H9 (cell line): ENCODE results near the gene SLC2A4RG. TPM values are rescaled to one million over a fixed set of nuclear protein-coding genes. Genes with fewer than 3 reads are reported as not detected.

Experiments used
- DNase-seq: peaks from one replicate; pipeline ENCODE4 v3.0.0-alpha.2; 2017
- H2AFZ ChIP-seq: one replicate; pipeline ENCODE4 v1.6.1; 2013; ENCODE audit warnings: mild to moderate bottlenecking, low read length, control low read depth, moderate library complexity
- H2AK5ac ChIP-seq: 2 replicates; pipeline ENCODE4 v1.6.1; 2013; ENCODE audit warnings: low read length, control low read depth, mixed read lengths; ENCODE audit not compliant: insufficient read length
- H2BK120ac ChIP-seq: one replicate; pipeline ENCODE4 v1.6.1; 2013; ENCODE audit warnings: low read depth, mild to moderate bottlenecking, low read length, control low read depth, inconsistent platforms; ENCODE audit not compliant: poor library complexity, severe bottlenecking
- H2BK12ac ChIP-seq: 2 replicates; pipeline ENCODE4 v1.6.1; 2013; ENCODE audit warnings: low read length, control low read depth, mixed read lengths, low read depth; ENCODE audit not compliant: insufficient read length
- H2BK15ac ChIP-seq: 2 replicates; pipeline ENCODE4 v1.6.1; 2013; ENCODE audit warnings: low read depth, low read length, control low read depth
- H2BK20ac ChIP-seq: one replicate; pipeline ENCODE4 v1.6.1; 2013; ENCODE audit warnings: low read depth, mild to moderate bottlenecking, low read length, control low read depth, inconsistent platforms; ENCODE audit not compliant: poor library complexity, severe bottlenecking
- H2BK5ac ChIP-seq: 2 replicates; pipeline ENCODE4 v1.6.1; 2013; ENCODE audit warnings: low read length, control low read depth, mixed read lengths; ENCODE audit not compliant: insufficient read length
- H3K14ac ChIP-seq: 2 replicates; pipeline ENCODE4 v1.6.1; 2013; ENCODE audit warnings: low read length, control low read depth; ENCODE audit not compliant: insufficient read depth
- H3K18ac ChIP-seq: 2 replicates; pipeline ENCODE4 v1.6.1; 2013; ENCODE audit warnings: low read depth, mild to moderate bottlenecking, mixed read lengths, low read length, control low read depth; ENCODE audit not compliant: insufficient read length
- H3K23ac ChIP-seq: 2 replicates; pipeline ENCODE4 v1.6.1; 2013; ENCODE audit warnings: low read length, control low read depth, mixed read lengths, low read depth; ENCODE audit not compliant: insufficient read length
- H3K23me2 ChIP-seq: 2 replicates; pipeline ENCODE4 v1.6.1; 2013; ENCODE audit warnings: low read depth, mild to moderate bottlenecking, mixed read lengths, low read length, control low read depth; ENCODE audit not compliant: insufficient read length, poor library complexity, severe bottlenecking
- H3K27ac ChIP-seq: 2 replicates; pipeline ENCODE4 v1.5.1; 2013; ENCODE audit warnings: low read length, control low read depth, mixed read lengths, low read depth; ENCODE audit not compliant: insufficient read length
- H3K27me3 ChIP-seq: 2 replicates; pipeline ENCODE4 v1.6.1; 2013; ENCODE audit warnings: low read length, control low read depth, inconsistent platforms; ENCODE audit not compliant: insufficient read depth
- H3K4ac ChIP-seq: 2 replicates; pipeline ENCODE4 v1.6.1; 2013; ENCODE audit warnings: low read depth, mild to moderate bottlenecking, control low read depth, inconsistent platforms, low read length, moderate library complexity
- H3K4me1 ChIP-seq: 2 replicates; pipeline ENCODE4 v1.6.1; 2013; ENCODE audit warnings: low read length, control low read depth, inconsistent platforms; ENCODE audit not compliant: insufficient read depth
- H3K4me2 ChIP-seq: 2 replicates; pipeline ENCODE4 v1.6.1; 2013; ENCODE audit warnings: low read length, control low read depth, mixed read lengths; ENCODE audit not compliant: insufficient read length, insufficient read depth
- H3K56ac ChIP-seq: 2 replicates; pipeline ENCODE4 v1.6.1; 2013; ENCODE audit warnings: low read depth, mild to moderate bottlenecking, mixed read lengths, low read length, control low read depth; ENCODE audit not compliant: insufficient read length
- H3K79me1 ChIP-seq: 2 replicates; pipeline ENCODE4 v1.6.1; 2013; ENCODE audit warnings: low read depth, mild to moderate bottlenecking, moderate library complexity, low read length, control low read depth, inconsistent platforms; ENCODE audit not compliant: insufficient read depth, poor library complexity, severe bottlenecking
- H3K79me2 ChIP-seq: 2 replicates; pipeline ENCODE4 v1.6.1; 2013; ENCODE audit warnings: low read length, control low read depth, inconsistent platforms; ENCODE audit not compliant: insufficient read depth
- H3K9ac ChIP-seq: 2 replicates; pipeline ENCODE4 v1.6.1; 2013; ENCODE audit warnings: low read length, control low read depth, mixed read lengths; ENCODE audit not compliant: insufficient read length; ENCODE audit errors: extremely low read depth
- H3K9me3 ChIP-seq: one replicate; pipeline ENCODE4 v1.6.1; 2013; ENCODE audit warnings: low read depth, low read length, inconsistent platforms; ENCODE audit not compliant: control insufficient read depth
- H3T11ph ChIP-seq: one replicate; pipeline ENCODE4 v1.6.1; 2013; ENCODE audit warnings: mild to moderate bottlenecking, low read length, control low read depth, inconsistent platforms
- H4K20me1 ChIP-seq: one replicate; pipeline ENCODE4 v1.6.1; 2013; ENCODE audit not compliant: control insufficient read depth, insufficient read length, insufficient read depth
- H4K5ac ChIP-seq: 2 replicates; pipeline ENCODE4 v1.6.1; 2013; ENCODE audit warnings: low read depth, mild to moderate bottlenecking, mixed read lengths, low read length, control low read depth; ENCODE audit not compliant: insufficient read length
- H4K8ac ChIP-seq: replicated peaks from 2 replicates; pipeline ENCODE4 v1.6.1; 2013; ENCODE audit warnings: low read length, control low read depth, mixed read lengths, low read depth; ENCODE audit not compliant: insufficient read length
- H4K91ac ChIP-seq: 2 replicates; pipeline ENCODE4 v1.6.1; 2013; ENCODE audit warnings: low read depth, mild to moderate bottlenecking, moderate library complexity, mixed read lengths, low read length, control low read depth; ENCODE audit not compliant: insufficient read length
- H3K27ac Mint-ChIP-seq, 3 experiments: 2 replicates in 2 of 3; 3 replicates in 1 of 3; pipeline ENCODE4 v1.8.0; 2020 to 2021; ENCODE audit warnings: mixed read lengths in 3 of 3, mild to moderate bottlenecking in 1 of 3, moderate library complexity in 1 of 3
- H3K27me3 Mint-ChIP-seq: 2 replicates; pipeline ENCODE4 v1.8.0; 2021; ENCODE audit warnings: low read depth, mild to moderate bottlenecking, moderate library complexity, mixed read lengths
- H3K36me3 Mint-ChIP-seq, 3 experiments: 2 replicates in 2 of 3; 3 replicates in 1 of 3; pipeline ENCODE4 v1.8.0; 2020 to 2021; ENCODE audit warnings: low read depth in 3 of 3, mixed read lengths in 3 of 3; ENCODE audit not compliant: insufficient read depth in 1 of 3
- H3K4me1 Mint-ChIP-seq, 2 experiments: 2 replicates each; pipeline ENCODE4 v1.8.0; 2020; ENCODE audit warnings: mixed read lengths in 2 of 2
- H3K4me3 Mint-ChIP-seq, 2 experiments: 2 replicates in 1 of 2; 3 replicates in 1 of 2; pipeline ENCODE4 v1.8.0; 2020 to 2021; ENCODE audit warnings: mild to moderate bottlenecking in 2 of 2, mixed read lengths in 2 of 2, moderate library complexity in 1 of 2
- H3K9me3 Mint-ChIP-seq, 2 experiments: 2 replicates in 1 of 2; 3 replicates in 1 of 2; pipeline ENCODE4 v1.8.0; 2020; ENCODE audit warnings: mild to moderate bottlenecking in 2 of 2, mixed read lengths in 2 of 2, moderate library complexity in 1 of 2
- CTCF ChIP-seq: fragments of 200-600 bp; sonication (generic); conservative IDR thresholded peaks from 3 replicates; pipeline ENCODE4 v1.8.0; 2021; ENCODE audit warnings: antibody characterized with exemption, mild to moderate bottlenecking
- WGBS: extraction: QIAGEN DNeasy Blood & Tissue Kit; methylation state at CpG from one replicate; pipeline ENCODE4 v1.1.7; 2013; ENCODE audit warnings: missing lambda C conversion rate, low lambda C conversion rate, mixed read lengths; ENCODE audit not compliant: insufficient read length; ENCODE audit errors: extremely low coverage; 5-methylcytosine and 5-hydroxymethylcytosine counted together
- total RNA-seq: library from RNA; stranded (reverse); gene quantifications from 2 replicates; pipeline ENCODE4 v1.2.1, GENCODE V29; 2021

SLC2A4RG gene
- total RNA-seq, 1 experiment from 2014 or later: 43.9 TPM

GRCh38 chr20:63778857-63779256 lies 39.3 kb downstream of the SLC2A4RG start:
- H3K23me2 ChIP-seq: peaks cover 7% of the 10 kb centered on the region
- H3T11ph ChIP-seq: no peak overlapping the region
- Mint-ChIP-seq H3K4me1 (peaks cover 23 to 24% of the 10 kb centered on the region in 2 experiments), H3K27me3 (no peaks in the 10 kb centered on the region; the same call in 1 of the 2 replicates), H3K4me3 (no peak overlapping the region; a peak in 1 of 5 replicates), H3K36me3 (peaks cover 3 to 16% (median 16%) of the 10 kb centered on the region in 3 experiments; a peak in 6 of 7 replicates), H3K9me3 (no peaks in the 10 kb centered on the region; a peak in 2 of 5 replicates), H3K27ac (no peak overlapping the region)
- no peak overlapping the region for H2AFZ ChIP-seq
- H3K79me1 ChIP-seq: peaks cover 2% of the 10 kb centered on the region
- no peak overlapping the region for H3K4ac ChIP-seq
- no CpG with 5 or more reads among the region's 9 CpGs for WGBS
- H3K56ac ChIP-seq: no peak overlapping the region
- DNase-seq: no peak
- no peak overlapping the region for H2BK20ac ChIP-seq
- no peak overlapping the region for H3K9ac ChIP-seq
- no peak overlapping the region for H2BK15ac ChIP-seq
- H3K79me2 ChIP-seq: peaks cover 2% of the 10 kb centered on the region; the same call in 1 of the 2 replicates
- peak; percentile 34; the same call in 2 of the 3 replicates for TF ChIP-seq CTCF
- no peaks in the 10 kb centered on the region for H3K4me1 ChIP-seq
- no peak overlapping the region for H4K5ac ChIP-seq
- no peak overlapping the region for H4K91ac ChIP-seq
- H3K18ac ChIP-seq: no peak overlapping the region
- no peak overlapping the region for H3K23ac ChIP-seq
- H3K4me2 ChIP-seq: no peak overlapping the region
- H2BK12ac ChIP-seq: no peak overlapping the region
- no peaks in the 10 kb centered on the region for H3K27me3 ChIP-seq
- no peak overlapping the region for H2BK120ac ChIP-seq
- no peaks in the 10 kb centered on the region for H4K20me1 ChIP-seq
- H3K27ac ChIP-seq: no peak overlapping the region
- no peaks in the 10 kb centered on the region for H3K9me3 ChIP-seq
- no peak overlapping the region for H3K14ac ChIP-seq
- H4K8ac ChIP-seq: no peak overlapping the region
- H2BK5ac ChIP-seq: no peak overlapping the region
- no peak overlapping the region for H2AK5ac ChIP-seq
